H4 (cell line): ENCODE measurements around the gene UPP1. TPM values are rescaled to one million over a fixed set of nuclear protein-coding genes. Genes with fewer than 3 reads are reported as not detected.
A peak's percentile ranks its signal among the peaks of the same experiment; 100 is the strongest.
"Not testable (repeated sequence)": the region's sequence is repeated elsewhere in the genome, so short reads cannot be mapped to it uniquely, and the experiment has no call there.

Experiments used
- DNase-seq: peaks from one replicate; pipeline ENCODE4 v3.0.0-alpha.2; 2015; ENCODE audit warnings: low spot score
- total RNA-seq: library from RNA; depleted of rRNA; stranded (reverse); fragments of >200 nt; shearing (Covaris generic); gene quantifications from 2 replicates; pipeline ENCODE4 v1.2.3, GENCODE V29; 2014

UPP1 gene
- total RNA-seq, 1 experiment from 2014 or later = 64.7 TPM

- DNase-seq = no peak
Measured at GRCh38 chr7:48110868-48111267, 21.8 kb downstream of the UPP1 start.

DNA sequence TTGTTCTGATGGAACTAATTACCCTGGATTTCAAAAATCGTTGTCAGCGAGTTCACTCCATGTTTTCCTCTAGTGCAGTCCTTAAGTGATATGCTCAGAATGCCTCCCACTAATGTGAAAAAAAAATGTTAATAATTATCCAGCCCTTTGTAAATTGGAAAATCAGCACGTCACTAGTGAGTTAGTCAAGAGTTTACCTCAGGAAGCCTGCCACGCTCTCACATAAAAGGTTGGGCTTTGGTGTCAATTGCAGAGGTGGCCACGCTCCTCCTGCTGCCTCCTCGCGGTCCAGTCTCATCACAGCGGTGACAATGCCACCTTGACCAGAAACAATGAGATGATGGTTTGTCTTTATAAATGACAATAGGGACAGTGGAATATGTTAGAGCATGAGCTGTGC is 22.5 kb downstream of the UPP1 start:
- DNase-seq = no peak

- DNase-seq = no peak
Measured at GRCh38 chr7:48112401-48113165, 23.5 kb downstream of the UPP1 start.

- no peak for DNase-seq
Measured at GRCh38 chr7:48113275-48113674, 24.2 kb downstream of the UPP1 start.

- DNase-seq = no peak
Measured at GRCh38 chr7:48114115-48114514, 25.1 kb downstream of the UPP1 start.

GRCh38 chr7:48114589-48114988 is 25.5 kb downstream of the UPP1 start:
- no peak for DNase-seq

DNA sequence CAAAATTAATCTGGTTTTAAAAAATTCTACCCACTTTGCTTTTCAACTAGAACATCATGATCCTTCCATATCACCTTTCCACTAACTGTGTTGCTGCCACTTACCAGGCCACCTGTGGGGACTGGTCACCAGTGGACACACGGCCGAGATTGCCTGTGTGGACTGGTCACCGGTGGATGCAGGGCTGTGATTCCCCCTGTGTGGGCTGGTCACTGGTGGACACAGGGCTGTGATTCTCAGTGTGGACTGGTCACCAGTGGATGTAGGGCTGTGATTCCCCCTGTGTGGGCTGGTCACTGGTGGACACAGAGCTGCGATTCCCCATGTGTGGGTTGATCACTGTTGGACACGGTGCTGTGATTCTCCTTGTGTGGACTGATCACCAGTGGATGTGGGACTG is 27.0 kb downstream of the UPP1 start:
- DNase-seq = no peak

DNA sequence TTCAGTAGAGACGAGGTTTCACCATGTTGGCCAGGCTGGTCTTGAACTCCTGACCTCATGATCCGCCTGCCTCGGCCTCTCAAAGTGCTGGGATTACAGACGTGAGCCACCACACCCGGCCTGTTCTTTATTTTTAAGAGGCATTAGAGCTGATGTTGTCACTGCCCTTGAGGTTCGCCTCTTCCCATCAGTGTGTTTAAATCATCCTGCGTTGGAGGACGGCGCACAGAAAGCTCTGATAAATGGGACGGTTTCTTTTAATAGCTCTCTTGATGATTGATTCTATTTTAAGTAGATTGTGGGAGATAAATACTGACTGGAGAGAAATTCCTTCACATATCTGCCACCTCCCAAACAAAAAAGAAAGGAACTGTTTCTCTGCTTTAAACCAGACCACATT is 29.0 kb downstream of the UPP1 start:
- no peak for DNase-seq

DNA sequence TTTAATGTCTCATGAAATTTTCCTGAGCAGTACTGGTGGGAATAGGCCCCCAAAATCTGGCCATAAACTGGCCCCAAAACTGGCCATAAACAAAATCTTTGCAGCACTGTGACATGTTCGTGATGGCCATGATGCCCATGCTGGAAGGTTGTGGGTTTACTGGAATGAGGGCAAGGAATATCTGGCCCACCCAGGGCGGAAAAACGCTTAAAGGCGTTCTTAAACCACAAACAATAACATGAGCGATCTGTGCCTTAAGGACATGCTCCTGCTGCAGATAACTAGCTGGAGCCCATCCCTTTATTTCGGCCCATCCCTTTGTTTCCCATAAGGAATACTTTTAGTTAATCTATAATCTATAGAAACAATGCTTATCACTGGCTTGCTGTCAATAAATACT is 31.5 kb downstream of the UPP1 start:
- DNase-seq = not testable (repeated sequence)

DNA sequence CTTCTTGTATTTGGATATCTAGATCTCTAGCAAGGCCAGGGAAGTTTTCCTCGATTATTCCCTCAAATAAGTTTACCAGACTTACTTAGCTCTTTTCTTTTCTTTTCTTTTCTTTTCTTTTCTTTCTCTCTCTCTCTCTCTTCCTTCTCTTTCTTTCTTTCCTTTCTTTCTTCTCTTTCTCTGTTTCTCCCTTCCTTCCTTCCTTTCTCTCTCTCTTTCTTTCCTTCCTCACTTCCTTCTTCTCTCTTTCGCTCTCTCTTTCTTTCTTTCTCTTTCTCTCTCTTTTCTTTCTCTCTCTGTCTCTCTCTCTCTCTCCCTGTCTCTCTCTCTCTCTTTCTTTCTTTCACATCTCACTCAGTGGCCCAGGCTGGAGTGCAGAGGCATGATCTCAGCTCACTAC is 37.0 kb downstream of the UPP1 start:
- no peak for DNase-seq

DNA sequence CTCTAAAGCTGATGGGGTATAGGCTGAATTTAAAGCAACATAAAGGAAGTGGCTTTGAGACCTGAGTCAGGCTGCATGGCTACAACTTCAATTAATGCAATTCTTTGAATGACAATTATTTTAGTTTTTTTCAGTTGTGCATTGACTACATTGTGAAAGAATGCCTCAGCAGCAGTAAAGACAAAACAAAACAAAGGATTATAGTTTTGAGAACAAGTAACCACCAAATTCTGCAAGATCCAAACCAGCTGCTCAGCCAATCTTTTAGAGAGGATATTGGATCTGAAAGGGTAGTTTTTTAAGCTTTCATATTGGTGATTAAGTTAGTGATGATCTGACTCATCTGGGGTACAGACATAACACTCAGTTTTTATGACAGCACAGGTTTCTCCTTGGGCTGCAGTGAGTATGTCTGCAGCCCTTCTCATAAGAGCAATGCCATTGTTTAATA is 41.6 kb downstream of the UPP1 start:
- no peak for DNase-seq

DNA sequence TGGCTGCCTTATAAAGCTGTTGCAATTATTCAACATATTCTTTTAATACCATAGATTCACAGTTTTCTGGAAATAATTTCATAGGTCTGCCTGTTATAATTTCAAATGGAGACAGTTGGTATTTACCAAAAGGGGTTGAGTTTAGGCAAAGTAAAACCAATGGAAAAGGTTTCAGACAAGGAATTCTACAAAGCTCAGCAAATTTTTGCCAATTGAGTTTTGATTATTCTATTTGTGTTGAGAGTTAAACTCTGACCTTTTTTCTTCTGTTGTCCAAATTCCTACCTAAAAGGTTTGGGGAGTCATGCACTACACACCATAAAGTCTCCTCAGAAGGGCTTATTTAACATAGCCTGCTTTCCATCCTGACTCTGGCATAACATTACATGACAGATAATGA is 43.7 kb downstream of the UPP1 start:
- no peak for DNase-seq

GRCh38 chr7:48139459-48139858 is 50.4 kb downstream of the UPP1 start:
- DNase-seq = peak; percentile 69

GRCh38 chr7:48140001-48140681 is 51.1 kb downstream of the UPP1 start:
- peak; percentile 68 for DNase-seq

- no peak for DNase-seq
Measured at GRCh38 chr7:48141521-48141920, 52.5 kb downstream of the UPP1 start.

GRCh38 chr7:48144291-48144768 is 55.3 kb downstream of the UPP1 start:
- peak; percentile 34 for DNase-seq

- no peak for DNase-seq
Measured at GRCh38 chr7:48147078-48147591, 58.1 kb downstream of the UPP1 start.

- not testable (repeated sequence) for DNase-seq
Measured at GRCh38 chr7:48147690-48148089, 58.6 kb downstream of the UPP1 start.

GRCh38 chr7:48148311-48148710 is 59.2 kb downstream of the UPP1 start:
- DNase-seq = no peak

GRCh38 chr7:48149058-48149457 is 60.0 kb downstream of the UPP1 start:
- no peak for DNase-seq

GRCh38 chr7:48150086-48150485 is 61.0 kb downstream of the UPP1 start:
- no peak for DNase-seq

DNA sequence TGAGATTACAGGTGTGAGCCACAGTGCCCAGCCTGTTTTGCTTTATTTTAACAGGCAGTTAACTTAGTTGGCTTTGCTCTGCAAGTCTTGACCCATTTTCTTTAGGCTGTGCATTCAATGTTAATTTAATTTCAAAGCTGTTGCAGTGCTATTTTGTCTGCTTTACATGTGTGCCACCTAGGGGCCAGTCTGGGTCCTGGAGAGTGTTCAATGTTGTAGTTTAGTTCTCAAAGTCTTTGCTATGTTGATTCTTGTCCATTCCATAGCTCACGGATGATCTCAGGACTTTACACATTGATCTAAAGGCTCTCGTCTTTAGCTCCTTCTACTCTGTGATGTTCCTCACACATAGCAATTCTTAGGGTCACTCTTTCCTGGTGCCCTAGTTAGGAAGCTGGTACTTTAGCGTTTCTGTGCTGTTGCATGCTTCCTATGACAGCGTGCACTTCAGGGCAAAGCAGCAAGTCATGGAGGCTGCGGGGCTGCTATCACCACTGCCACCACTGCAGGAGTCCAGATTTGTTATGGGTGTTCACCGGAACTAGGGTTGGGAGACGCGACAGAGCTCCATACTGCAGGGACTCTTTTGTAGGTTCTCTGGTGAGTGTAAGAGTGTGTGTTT is 65.8 kb downstream of the UPP1 start:
- DNase-seq = peak; percentile 72
